HepG2 (cell line): ENCODE measurements around the gene C1QBP. TPM values are rescaled to one million over a fixed set of nuclear protein-coding genes. Genes with fewer than 3 reads are reported as not detected.

Source experiments
- HDAC6 ChIP-seq: fragments of 200-600 bp; sonication (generic); IDR thresholded peaks from 2 replicates; pipeline ENCODE4 v1.7.0; 2017; ENCODE audit warnings: mild to moderate bottlenecking, antibody characterized with exemption, low read length, low read depth
- KLF15 ChIP-seq: sonication (generic); formaldehyde crosslinking; IDR thresholded peaks from 2 replicates; pipeline ENCODE4 v1.8.1; 2023; ENCODE audit warnings: borderline replicate concordance, mild to moderate bottlenecking, inconsistent platforms, missing genetic modification reagents, mixed read lengths
- MXI1 ChIP-seq: IDR thresholded peaks from 3 replicates; pipeline ENCODE4 v1.6.1; 2012; ENCODE audit warnings: low read depth, low read length, inconsistent platforms, borderline replicate concordance
- RFX1 ChIP-seq: fragments of 450-650 bp; IDR thresholded peaks from 2 replicates; pipeline ENCODE4 v1.6.1; 2017
- STAG1 ChIP-seq: sonication (generic); formaldehyde crosslinking; IDR thresholded peaks from 2 replicates; pipeline ENCODE4 v1.4.0; 2020; ENCODE audit warnings: missing genetic modification reagents
- ZMAT3 ChIP-seq: sonication (generic); formaldehyde crosslinking; conservative IDR thresholded peaks from 2 replicates; pipeline ENCODE4 v1.7.0; 2021; ENCODE audit warnings: missing genetic modification reagents
- ZNF253 ChIP-seq: sonication (generic); formaldehyde crosslinking; IDR thresholded peaks from 2 replicates; pipeline ENCODE4 v1.8.0; 2022; ENCODE audit warnings: mild to moderate bottlenecking, missing genetic modification reagents, borderline replicate concordance
- ZNF260 ChIP-seq: sonication (generic); formaldehyde crosslinking; IDR thresholded peaks from 2 replicates; pipeline ENCODE4 v1.4.0; 2020; ENCODE audit warnings: missing genetic modification reagents, low read depth, mild to moderate bottlenecking, borderline replicate concordance
- ZNF564 ChIP-seq: sonication (generic); formaldehyde crosslinking; IDR thresholded peaks from 2 replicates; pipeline ENCODE4 v1.8.1; 2023; ENCODE audit warnings: mild to moderate bottlenecking, missing genetic modification reagents
- ZNF703 ChIP-seq: sonication (generic); formaldehyde crosslinking; IDR thresholded peaks from 2 replicates; pipeline ENCODE4 v1.5.1; 2020; ENCODE audit warnings: missing genetic modification reagents, mild to moderate bottlenecking, moderate library complexity, borderline replicate concordance
- ZNF713 ChIP-seq: sonication (generic); formaldehyde crosslinking; IDR thresholded peaks from 2 replicates; pipeline ENCODE4 v1.4.0; 2020; ENCODE audit warnings: mild to moderate bottlenecking, missing genetic modification reagents
- ZNF878 ChIP-seq: sonication (generic); formaldehyde crosslinking; IDR thresholded peaks from 2 replicates; pipeline ENCODE4 v1.8.1; 2023; ENCODE audit warnings: mild to moderate bottlenecking, missing genetic modification reagents, moderate library complexity
- ZSCAN12 ChIP-seq: sonication (generic); formaldehyde crosslinking; IDR thresholded peaks from 2 replicates; pipeline ENCODE4 v1.9.0; 2021; ENCODE audit warnings: mild to moderate bottlenecking, missing genetic modification reagents
- polyA plus RNA-seq, 8 experiments: library from polyadenylated mRNA; depleted of rRNA in 3 of 8; stranded (reverse) in 7 of 8; unstranded in 1 of 8; fragments of >200 nt; fragmentation: Illumina TruSeq in 4 of 8; extraction: Trizol in 4 of 8; gene quantifications; 2 replicates each; pipeline versions ENCODE4 v1.2.1 to v1.2.3, GENCODE V29; 2011 to 2016; ENCODE audit warnings: low read depth in 4 of 8, missing spikeins in 1 of 8, mixed read lengths in 1 of 8; ENCODE audit not compliant: insufficient read depth in 1 of 8
- total RNA-seq, 5 experiments: library from RNA; depleted of rRNA; stranded (reverse); fragments of >200 nt; fragmentation: Illumina TruSeq; extraction: Trizol; gene quantifications; 2 replicates each; pipeline ENCODE4 v1.2.3, GENCODE V29; 2016; ENCODE audit warnings: low read depth in 1 of 5
- TF ChIP-seq, protein P1 (sequence below): sonication (generic); formaldehyde crosslinking; IDR thresholded peaks from 2 replicates; pipeline ENCODE4 v1.4.0; 2020; ENCODE audit warnings: missing genetic modification reagents
- TF ChIP-seq, protein P2 (sequence below): IDR thresholded peaks from 2 replicates; pipeline ENCODE4 v1.6.1; 2012; ENCODE audit warnings: inconsistent platforms
- TF ChIP-seq, protein P3 (sequence below): IDR thresholded peaks from 2 replicates; pipeline ENCODE4 v1.6.1; 2012; ENCODE audit warnings: low read depth, low read length, improper control_type of control experiment
- TF ChIP-seq, protein P4 (sequence below): sonication (generic); formaldehyde crosslinking; IDR thresholded peaks from 2 replicates; pipeline ENCODE4 v1.5.1; 2020; ENCODE audit warnings: missing genetic modification reagents, mild to moderate bottlenecking, borderline replicate concordance
- TF ChIP-seq, protein P5 (sequence below): sonication (generic); formaldehyde crosslinking; IDR thresholded peaks from 2 replicates; pipeline ENCODE4 v1.8.0; 2022; ENCODE audit warnings: mild to moderate bottlenecking, missing genetic modification reagents, borderline replicate concordance

Gene C1QBP
- total and polyA plus RNA-seq, 2 of the 13 experiments (the other 11 are each of a cell fraction or from before 2014, with no cell fraction given) = 219 to 680 TPM

DNA sequence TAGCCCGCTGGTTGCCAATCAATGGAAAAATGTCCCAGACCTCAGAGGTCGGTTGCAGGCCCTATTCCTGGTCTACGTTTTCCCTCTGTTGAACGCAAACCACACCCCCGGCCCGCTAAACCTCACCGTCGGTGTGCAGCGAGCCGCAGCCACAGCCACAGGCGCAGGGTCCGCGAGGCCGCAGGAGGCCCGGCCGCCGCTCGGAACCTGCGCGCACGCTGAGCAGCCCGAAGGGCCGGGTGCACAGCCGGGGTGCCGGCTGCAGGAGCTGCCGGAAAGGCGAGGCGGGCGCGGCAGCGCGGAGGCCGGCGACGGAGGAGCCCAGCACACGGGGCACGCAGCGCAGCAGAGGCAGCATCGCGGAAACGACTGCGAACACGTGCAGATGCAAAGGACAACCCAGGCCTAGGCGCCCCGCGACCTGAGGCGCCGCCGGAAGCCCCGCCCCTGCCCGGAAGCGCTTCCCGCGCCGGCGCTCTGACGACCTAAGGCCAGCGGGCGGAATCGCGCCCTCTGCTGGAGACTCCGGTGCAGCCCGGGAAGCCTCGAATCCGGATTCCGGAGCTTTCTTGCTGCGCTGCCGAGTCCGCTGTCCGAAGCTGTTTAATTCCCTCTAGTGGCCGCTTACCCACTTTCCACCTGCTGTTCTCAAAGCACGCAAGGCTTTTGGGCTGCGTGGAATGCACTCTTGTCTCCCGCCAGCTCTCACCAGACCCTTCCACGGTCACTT is at the start of gene C1QBP (continued):
- TF ChIP-seq, protein P1, sequence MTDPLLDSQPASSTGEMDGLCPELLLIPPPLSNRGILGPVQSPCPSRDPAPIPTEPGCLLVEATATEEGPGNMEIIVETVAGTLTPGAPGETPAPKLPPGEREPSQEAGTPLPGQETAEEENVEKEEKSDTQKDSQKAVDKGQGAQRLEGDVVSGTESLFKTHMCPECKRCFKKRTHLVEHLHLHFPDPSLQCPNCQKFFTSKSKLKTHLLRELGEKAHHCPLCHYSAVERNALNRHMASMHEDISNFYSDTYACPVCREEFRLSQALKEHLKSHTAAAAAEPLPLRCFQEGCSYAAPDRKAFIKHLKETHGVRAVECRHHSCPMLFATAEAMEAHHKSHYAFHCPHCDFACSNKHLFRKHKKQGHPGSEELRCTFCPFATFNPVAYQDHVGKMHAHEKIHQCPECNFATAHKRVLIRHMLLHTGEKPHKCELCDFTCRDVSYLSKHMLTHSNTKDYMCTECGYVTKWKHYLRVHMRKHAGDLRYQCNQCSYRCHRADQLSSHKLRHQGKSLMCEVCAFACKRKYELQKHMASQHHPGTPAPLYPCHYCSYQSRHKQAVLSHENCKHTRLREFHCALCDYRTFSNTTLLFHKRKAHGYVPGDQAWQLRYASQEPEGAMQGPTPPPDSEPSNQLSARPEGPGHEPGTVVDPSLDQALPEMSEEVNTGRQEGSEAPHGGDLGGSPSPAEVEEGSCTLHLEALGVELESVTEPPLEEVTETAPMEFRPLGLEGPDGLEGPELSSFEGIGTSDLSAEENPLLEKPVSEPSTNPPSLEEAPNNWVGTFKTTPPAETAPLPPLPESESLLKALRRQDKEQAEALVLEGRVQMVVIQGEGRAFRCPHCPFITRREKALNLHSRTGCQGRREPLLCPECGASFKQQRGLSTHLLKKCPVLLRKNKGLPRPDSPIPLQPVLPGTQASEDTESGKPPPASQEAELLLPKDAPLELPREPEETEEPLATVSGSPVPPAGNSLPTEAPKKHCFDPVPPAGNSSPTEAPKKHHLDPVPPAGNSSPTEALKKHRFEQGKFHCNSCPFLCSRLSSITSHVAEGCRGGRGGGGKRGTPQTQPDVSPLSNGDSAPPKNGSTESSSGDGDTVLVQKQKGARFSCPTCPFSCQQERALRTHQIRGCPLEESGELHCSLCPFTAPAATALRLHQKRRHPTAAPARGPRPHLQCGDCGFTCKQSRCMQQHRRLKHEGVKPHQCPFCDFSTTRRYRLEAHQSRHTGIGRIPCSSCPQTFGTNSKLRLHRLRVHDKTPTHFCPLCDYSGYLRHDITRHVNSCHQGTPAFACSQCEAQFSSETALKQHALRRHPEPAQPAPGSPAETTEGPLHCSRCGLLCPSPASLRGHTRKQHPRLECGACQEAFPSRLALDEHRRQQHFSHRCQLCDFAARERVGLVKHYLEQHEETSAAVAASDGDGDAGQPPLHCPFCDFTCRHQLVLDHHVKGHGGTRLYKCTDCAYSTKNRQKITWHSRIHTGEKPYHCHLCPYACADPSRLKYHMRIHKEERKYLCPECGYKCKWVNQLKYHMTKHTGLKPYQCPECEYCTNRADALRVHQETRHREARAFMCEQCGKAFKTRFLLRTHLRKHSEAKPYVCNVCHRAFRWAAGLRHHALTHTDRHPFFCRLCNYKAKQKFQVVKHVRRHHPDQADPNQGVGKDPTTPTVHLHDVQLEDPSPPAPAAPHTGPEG = peak; percentile 90
- TF ChIP-seq RFX1 (no peak), ZMAT3 (CRISPR knock-in tag) (0 out of 2 replicates have a peak, but pooled peaks have one; percentile 36), ZNF713 (0 out of 2 replicates have a peak, but pooled peaks have one; percentile 94), ZNF253 (CRISPR knock-in tag) (peak; percentile 35; the same call in 1 of the 2 replicates), ZNF703 (no peak), ZSCAN12 (peak; percentile 81), HDAC6 (no peak), ZNF564 (CRISPR knock-in tag) (peak; percentile 86), ZNF260 (CRISPR knock-in tag) (no peak), MXI1 (peak; percentile 97; the same call in 2 of the 3 replicates), ZNF878 (no peak; the same call in 1 of the 2 replicates), STAG1 (CRISPR knock-in tag) (peak; percentile 86), KLF15 (CRISPR knock-in tag) (no peak)
- TF ChIP-seq, protein P2, sequence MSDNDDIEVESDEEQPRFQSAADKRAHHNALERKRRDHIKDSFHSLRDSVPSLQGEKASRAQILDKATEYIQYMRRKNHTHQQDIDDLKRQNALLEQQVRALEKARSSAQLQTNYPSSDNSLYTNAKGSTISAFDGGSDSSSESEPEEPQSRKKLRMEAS = peak; percentile 99
- TF ChIP-seq, protein P3, sequence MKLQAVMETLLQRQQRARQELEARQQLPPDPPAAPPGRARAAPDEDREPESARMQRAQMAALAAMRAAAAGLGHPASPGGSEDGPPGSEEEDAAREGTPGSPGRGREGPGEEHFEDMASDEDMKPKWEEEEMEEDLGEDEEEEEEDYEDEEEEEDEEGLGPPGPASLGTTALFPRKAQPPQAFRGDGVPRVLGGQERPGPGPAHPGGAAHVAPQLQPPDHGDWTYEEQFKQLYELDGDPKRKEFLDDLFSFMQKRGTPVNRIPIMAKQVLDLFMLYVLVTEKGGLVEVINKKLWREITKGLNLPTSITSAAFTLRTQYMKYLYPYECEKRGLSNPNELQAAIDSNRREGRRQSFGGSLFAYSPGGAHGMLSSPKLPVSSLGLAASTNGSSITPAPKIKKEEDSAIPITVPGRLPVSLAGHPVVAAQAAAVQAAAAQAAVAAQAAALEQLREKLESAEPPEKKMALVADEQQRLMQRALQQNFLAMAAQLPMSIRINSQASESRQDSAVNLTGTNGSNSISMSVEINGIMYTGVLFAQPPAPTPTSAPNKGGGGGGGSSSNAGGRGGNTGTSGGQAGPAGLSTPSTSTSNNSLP = peak; percentile 34; the same call in 1 of the 2 replicates
- TF ChIP-seq, protein P4, sequence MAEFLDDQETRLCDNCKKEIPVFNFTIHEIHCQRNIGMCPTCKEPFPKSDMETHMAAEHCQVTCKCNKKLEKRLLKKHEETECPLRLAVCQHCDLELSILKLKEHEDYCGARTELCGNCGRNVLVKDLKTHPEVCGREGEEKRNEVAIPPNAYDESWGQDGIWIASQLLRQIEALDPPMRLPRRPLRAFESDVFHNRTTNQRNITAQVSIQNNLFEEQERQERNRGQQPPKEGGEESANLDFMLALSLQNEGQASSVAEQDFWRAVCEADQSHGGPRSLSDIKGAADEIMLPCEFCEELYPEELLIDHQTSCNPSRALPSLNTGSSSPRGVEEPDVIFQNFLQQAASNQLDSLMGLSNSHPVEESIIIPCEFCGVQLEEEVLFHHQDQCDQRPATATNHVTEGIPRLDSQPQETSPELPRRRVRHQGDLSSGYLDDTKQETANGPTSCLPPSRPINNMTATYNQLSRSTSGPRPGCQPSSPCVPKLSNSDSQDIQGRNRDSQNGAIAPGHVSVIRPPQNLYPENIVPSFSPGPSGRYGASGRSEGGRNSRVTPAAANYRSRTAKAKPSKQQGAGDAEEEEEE (CRISPR knock-in tag) = no peak
- TF ChIP-seq, protein P5, sequence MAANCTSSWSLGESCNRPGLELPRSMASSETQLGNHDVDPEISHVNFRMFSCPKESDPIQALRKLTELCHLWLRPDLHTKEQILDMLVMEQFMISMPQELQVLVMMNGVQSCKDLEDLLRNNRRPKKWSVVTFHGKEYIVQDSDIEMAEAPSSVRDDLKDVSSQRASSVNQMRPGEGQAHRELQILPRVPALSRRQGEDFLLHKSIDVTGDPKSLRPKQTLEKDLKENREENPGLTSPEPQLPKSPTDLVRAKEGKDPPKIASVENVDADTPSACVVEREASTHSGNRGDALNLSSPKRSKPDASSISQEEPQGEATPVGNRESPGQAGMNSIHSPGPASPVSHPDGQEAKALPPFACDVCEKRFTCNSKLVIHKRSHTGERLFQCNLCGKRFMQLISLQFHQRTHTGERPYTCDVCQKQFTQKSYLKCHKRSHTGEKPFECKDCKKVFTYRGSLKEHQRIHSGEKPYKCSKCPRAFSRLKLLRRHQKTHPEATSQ = 0 out of 2 replicates have a peak, but pooled peaks have one; percentile 34
